Measurements from ENCODE around the gene RIMS4.

RIMS4 gene

DNA sequence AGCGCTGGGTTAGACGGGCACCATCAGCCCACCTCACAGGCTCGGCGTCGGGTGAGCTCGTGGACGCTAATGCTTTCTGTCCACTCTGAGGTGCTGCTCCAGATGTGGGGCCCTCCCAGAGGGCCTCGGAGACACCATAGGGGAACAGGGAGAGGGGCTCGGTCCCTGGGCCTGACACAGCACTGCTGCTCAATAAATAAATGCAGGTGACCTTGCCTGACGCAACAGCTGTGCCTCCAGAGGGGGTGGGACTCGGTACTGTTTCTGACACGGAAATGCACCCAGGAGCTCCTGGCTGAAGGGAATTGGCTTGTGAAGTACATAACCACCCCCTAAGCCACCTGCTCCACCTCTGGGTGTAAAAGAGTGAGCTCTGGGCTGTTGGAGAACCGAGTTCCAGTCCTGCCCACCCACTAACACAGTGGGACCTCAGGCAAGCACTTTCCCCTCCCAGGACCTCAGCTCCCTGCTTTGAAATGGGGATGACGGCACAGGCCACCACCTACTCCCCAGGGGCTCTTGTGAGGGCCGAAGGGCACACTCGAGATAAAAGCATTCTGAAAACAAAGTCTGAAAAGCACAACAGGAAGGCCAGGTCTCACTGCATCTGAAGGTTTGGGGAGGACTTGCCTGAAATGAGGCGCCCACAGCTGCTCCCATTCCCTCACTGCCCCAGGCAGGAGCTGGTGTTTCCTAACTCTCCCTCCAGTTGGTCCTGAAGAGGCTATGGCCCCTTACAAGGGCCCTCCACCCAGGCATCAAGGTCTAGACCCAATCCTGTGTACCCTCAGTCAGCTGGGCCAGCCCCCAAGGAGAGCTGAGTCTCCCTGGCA, 58.0 kb downstream of the RIMS4 start:
- H3K27ac ChIP-seq: no peak overlapping the region
- TF ChIP-seq, protein P1, sequence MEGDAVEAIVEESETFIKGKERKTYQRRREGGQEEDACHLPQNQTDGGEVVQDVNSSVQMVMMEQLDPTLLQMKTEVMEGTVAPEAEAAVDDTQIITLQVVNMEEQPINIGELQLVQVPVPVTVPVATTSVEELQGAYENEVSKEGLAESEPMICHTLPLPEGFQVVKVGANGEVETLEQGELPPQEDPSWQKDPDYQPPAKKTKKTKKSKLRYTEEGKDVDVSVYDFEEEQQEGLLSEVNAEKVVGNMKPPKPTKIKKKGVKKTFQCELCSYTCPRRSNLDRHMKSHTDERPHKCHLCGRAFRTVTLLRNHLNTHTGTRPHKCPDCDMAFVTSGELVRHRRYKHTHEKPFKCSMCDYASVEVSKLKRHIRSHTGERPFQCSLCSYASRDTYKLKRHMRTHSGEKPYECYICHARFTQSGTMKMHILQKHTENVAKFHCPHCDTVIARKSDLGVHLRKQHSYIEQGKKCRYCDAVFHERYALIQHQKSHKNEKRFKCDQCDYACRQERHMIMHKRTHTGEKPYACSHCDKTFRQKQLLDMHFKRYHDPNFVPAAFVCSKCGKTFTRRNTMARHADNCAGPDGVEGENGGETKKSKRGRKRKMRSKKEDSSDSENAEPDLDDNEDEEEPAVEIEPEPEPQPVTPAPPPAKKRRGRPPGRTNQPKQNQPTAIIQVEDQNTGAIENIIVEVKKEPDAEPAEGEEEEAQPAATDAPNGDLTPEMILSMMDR (conservative IDR thresholded peaks at IDR 0.05): no peak

DNA sequence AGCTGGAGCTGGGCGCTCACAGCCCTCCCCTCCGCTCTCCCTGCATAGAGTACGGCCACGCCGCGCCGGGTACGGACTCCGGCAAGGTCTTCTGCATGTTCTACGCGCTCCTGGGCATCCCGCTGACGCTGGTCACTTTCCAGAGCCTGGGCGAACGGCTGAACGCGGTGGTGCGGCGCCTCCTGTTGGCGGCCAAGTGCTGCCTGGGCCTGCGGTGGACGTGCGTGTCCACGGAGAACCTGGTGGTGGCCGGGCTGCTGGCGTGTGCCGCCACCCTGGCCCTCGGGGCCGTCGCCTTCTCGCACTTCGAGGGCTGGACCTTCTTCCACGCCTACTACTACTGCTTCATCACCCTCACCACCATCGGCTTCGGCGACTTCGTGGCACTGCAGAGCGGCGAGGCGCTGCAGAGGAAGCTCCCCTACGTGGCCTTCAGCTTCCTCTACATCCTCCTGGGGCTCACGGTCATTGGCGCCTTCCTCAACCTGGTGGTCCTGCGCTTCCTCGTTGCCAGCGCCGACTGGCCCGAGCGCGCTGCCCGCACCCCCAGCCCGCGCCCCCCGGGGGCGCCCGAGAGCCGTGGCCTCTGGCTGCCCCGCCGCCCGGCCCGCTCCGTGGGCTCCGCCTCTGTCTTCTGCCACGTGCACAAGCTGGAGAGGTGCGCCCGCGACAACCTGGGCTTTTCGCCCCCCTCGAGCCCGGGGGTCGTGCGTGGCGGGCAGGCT, 60.1 kb downstream of the RIMS4 start:
- H3K27ac ChIP-seq: no peak overlapping the region
- TF ChIP-seq, protein P1 (conservative IDR thresholded peaks at IDR 0.05): no peak

DNA sequence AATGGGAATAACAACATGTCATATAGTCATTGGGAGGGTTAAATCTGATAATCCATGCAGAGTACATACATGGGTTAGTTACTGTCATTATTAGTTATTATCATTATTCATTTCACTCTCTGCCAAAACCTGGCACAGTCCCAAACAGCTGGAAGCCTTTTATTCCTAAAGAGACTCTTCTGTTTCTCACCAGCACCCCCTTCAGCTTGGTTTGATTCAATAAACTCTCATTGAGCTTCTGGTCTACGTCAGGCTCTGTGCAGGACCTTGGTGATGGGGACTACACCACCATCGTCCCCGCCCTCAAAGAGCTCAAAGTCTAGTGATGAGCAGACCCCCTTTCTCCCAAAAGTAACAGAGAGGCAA, 62.4 kb downstream of the RIMS4 start:
- peak overlapping the region; percentile 78 for H3K27ac ChIP-seq
- TF ChIP-seq, protein P1 (conservative IDR thresholded peaks at IDR 0.05): no peak

DNA sequence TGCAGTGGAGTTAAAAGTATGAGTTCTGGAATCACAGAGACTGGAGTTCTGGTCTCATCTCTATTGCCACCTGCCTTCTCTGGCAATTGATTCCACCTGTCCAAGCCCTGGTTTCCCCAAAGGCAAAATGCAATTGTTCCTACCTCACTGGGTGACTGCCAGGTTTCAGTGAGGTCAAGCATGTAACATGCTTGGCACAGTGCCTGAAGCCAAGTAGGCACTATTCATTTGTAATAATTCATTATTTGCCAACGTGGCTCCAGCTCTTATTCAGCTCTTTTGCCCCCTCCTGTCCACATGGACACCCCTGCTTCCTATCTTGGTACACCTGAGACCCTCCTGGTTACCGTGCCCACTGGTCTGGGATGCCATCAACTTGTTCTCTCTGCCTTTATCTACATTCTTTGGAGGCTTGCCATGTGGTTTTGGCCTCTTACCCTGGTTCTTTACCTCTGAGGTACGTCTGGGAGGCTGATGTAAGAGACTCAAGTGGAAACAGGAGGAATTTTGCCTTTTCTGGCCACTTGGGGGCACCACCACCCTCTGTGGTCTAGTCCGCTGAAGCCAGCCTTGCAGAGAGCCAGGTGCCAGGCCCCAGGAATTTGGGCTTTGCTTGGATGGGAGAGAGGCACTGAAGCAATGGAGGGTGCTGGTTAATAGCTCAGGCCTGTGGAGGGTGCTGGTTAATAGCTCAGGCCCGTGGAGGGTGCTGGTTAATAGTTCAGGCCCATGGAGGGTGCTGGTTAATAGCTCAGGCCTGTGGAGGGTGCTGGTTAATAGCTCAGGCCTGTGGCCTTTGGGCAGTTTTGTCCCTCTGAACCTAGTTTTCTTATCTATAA, 63.0 kb downstream of the RIMS4 start:
- peak overlapping the region; percentile 78 for H3K27ac ChIP-seq
- TF ChIP-seq, protein P1 (conservative IDR thresholded peaks at IDR 0.05): peak; percentile 85

DNA sequence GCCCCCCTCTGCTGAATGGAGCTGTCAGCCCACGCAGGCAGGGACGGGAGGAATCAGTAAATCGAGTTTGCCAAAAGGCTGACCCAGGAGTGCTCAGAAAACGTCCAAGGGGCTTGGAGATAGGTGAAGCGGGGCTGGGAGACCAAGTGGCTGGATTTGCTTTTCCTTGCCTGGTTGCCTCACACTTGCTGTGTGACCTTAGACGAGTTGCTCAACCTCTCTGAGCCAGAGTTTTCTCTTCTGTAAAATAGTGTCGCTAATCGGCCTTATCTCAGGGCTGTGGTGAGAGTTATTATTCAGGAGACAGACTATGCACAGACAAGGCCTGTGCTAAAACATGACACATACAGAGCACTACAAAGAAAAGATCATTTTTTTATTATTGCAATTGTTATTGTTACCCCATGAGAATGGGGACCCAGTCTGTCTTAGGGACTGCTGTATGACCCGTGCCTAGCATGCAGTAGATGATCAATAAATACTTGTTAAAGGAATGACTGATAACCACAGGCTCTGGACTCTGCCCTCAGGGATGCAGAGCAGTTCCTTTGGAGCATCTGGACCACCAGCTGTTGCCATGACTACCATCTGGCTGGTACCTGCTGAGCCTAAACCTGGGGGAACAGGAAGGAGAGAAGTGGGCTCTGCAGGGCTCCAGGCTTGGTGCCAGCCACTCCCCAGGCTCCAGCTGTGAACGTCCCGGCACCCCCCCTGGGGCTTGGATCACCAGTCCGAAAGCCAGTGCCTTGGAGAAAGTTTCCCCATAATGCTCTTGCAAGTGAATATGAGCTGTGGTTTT, 63.8 kb downstream of the RIMS4 start:
- TF ChIP-seq, protein P1 (conservative IDR thresholded peaks at IDR 0.05): no peak
- H3K27ac ChIP-seq: peak overlapping the region; percentile 78

DNA sequence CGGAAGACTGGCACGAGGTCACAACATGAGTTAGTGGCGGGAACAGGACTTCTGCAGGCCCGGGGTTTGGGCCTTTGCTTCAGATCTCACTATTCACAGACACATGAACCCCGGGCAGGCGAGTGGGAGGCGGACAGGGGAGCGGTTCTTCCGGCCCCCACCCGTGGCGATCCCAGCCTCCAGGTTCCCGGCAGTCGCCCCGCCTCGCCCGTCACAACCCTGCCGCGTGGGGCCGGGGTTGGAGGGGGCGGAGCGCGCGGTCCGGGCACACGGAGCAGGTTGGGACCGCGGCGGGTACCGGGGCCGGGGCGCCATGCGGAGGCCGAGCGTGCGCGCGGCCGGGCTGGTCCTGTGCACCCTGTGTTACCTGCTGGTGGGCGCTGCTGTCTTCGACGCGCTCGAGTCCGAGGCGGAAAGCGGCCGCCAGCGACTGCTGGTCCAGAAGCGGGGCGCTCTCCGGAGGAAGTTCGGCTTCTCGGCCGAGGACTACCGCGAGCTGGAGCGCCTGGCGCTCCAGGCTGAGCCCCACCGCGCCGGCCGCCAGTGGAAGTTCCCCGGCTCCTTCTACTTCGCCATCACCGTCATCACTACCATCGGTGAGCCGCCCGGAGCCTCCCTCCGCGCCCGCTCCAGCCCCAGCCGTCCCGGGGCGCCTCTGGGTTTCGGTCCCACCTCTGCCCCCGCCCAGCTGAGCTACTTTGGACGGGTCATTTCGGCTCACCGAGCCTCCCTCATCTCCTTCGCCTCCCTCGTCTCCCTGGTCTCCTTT, 64.6 kb downstream of the RIMS4 start, which contains the start of gene KCNK15:
TSS of gene KCNK15 (plus strand) at position 268 of the 769 bp plus-strand sequence. CDS start at position 314, 46 bp downstream.
- peak within 1 kb of the TSS; percentile 78 for H3K27ac ChIP-seq
- TF ChIP-seq, protein P1 (conservative IDR thresholded peaks at IDR 0.05): no peak; the same call in 1 of the 2 replicates

Measured in VCaP (cell line).